ENCODE results near the gene ATP1A3. TPM values are rescaled to one million over a fixed set of nuclear protein-coding genes. Genes with fewer than 3 reads are reported as not detected.

ATP1A3 gene
- total RNA-seq, 2 donors from 2014 or later = 81.4 to 223 TPM

GRCh38 chr19:41932259-41932719, 61.7 kb downstream of the ATP1A3 start:
- Histone ChIP-seq H3K36me3 (no peaks in the 10 kb centered on the region), H3K27me3 (peaks cover 16 to 53% of the 10 kb centered on the region in 2 donors), H3K4me1 (peaks cover 0 to 22% of the 10 kb centered on the region in 2 donors), H3K4me3 (no peak overlapping the region), H3K27ac (no peak overlapping the region), H3K9me3 (no peaks in the 10 kb centered on the region)
- TF ChIP-seq CTCF (IDR thresholded peaks at IDR 0.05) = no peak
- no peak for DNase-seq (ENCODE audit: low spot score)

- no peak for TF ChIP-seq CTCF (IDR thresholded peaks at IDR 0.05)
- H3K27me3 ChIP-seq = peaks cover 21 to 65% of the 10 kb centered on the region in 2 donors
- H3K4me3 ChIP-seq = no peak overlapping the region
Observed at GRCh38 chr19:41930926-41931592, 63.0 kb downstream of the ATP1A3 start.

GRCh38 chr19:41930322-41930722, 63.7 kb downstream of the ATP1A3 start:
- Histone ChIP-seq H3K36me3 (no peaks in the 10 kb centered on the region), H3K27me3 (peaks cover 21 to 70% of the 10 kb centered on the region in 2 donors)
- TF ChIP-seq CTCF (IDR thresholded peaks at IDR 0.05) = no peak

More at GRCh38 chr19:41930926-41931592, 63.0 kb downstream of the ATP1A3 start:
- Histone ChIP-seq H3K36me3 (no peaks in the 10 kb centered on the region), H3K4me1 (peaks cover 0 to 22% of the 10 kb centered on the region in 2 donors), H3K9me3 (no peaks in the 10 kb centered on the region), H3K27ac (no peak overlapping the region)
- no peak for DNase-seq (ENCODE audit: low spot score)

GRCh38 chr19:41929536-41930071, 64.4 kb downstream of the ATP1A3 start:
- no peak for TF ChIP-seq CTCF (IDR thresholded peaks at IDR 0.05)
- Histone ChIP-seq H3K4me3 (no peak overlapping the region), H3K4me1 (peaks cover 0 to 22% of the 10 kb centered on the region in 2 donors), H3K27ac (no peak overlapping the region), H3K9me3 (no peaks in the 10 kb centered on the region), H3K27me3 (peaks cover 26 to 73% of the 10 kb centered on the region in 2 donors), H3K36me3 (no peaks in the 10 kb centered on the region)
- no peak for DNase-seq (ENCODE audit: low spot score)

More at GRCh38 chr19:41930322-41930722, 63.7 kb downstream of the ATP1A3 start:
- no peak for DNase-seq (ENCODE audit: low spot score)
- Histone ChIP-seq H3K9me3 (no peaks in the 10 kb centered on the region), H3K4me3 (no peak overlapping the region), H3K4me1 (peaks cover 0 to 22% of the 10 kb centered on the region in 2 donors), H3K27ac (no peak overlapping the region)

GRCh38 chr19:41928754-41929535, 65.1 kb downstream of the ATP1A3 start:
- DNase-seq (ENCODE audit: low spot score) = no peak

More at GRCh38 chr19:41928754-41929535, 65.1 kb downstream of the ATP1A3 start:
- Histone ChIP-seq H3K27ac (no peak overlapping the region), H3K4me3 (peak overlapping the region; percentile 22 to 52), H3K36me3 (no peaks in the 10 kb centered on the region), H3K9me3 (no peaks in the 10 kb centered on the region), H3K27me3 (peaks cover 26 to 73% of the 10 kb centered on the region in 2 donors), H3K4me1 (peaks cover 0 to 22% of the 10 kb centered on the region in 2 donors)
- TF ChIP-seq CTCF (IDR thresholded peaks at IDR 0.05) = no peak

All from right atrium auricular region (tissue), 2 donors.